Measurements from ENCODE around the gene ARVCF. TPM values are rescaled to one million over a fixed set of nuclear protein-coding genes. Genes with fewer than 3 reads are reported as not detected.
A peak's percentile ranks its signal among the peaks of the same experiment; 100 is the strongest.

The ARVCF gene
- total and polyA plus RNA-seq, 2 of the 8 experiments (the other 6 are each of a cell fraction or from before 2014, with no cell fraction given), result 31.0 to 43.2 TPM

- Histone ChIP-seq H3K27ac (ENCODE audit: low read depth, low read length) (no peak overlapping the region), H2AK5ac (ENCODE audit: low read depth, low read length) (no peak overlapping the region), H3K9me3 (ENCODE audit: insufficient read depth in 2 of 2, low read depth in 1 of 2, low read length in 1 of 2) (no peaks in the 10 kb centered on the region), H2BK12ac (ENCODE audit: low read depth, low read length) (no peak overlapping the region), H2BK5ac (ENCODE audit: low read depth, low read length) (no peak overlapping the region), H3K79me1 (ENCODE audit: low read depth, low read length) (no peaks in the 10 kb centered on the region), H3K56ac (replicated peaks; ENCODE audit: insufficient read length, low read depth, low read length) (no peak overlapping the region), H3K36me3 (ENCODE audit: control insufficient read depth in 2 of 4, insufficient read depth in 4 of 4, low read length in 3 of 4) (no peaks in the 10 kb centered on the region), H3K14ac (ENCODE audit: insufficient read length) (no peak overlapping the region), H3K23me2 (ENCODE audit: low read depth, low read length) (peaks cover 5% of the 10 kb centered on the region), H2AFZ (ENCODE audit: low read length) (no peak overlapping the region), H3K4ac (replicated peaks; ENCODE audit: insufficient read length, low read depth, low read length) (peak overlapping the region; percentile 44), H4K20me1 (replicated peaks in 1 of 2; ENCODE audit: control insufficient read depth in 1 of 2, insufficient read depth in 2 of 2, low read length in 2 of 2) (peaks cover 1 to 5% of the 10 kb centered on the region in 2 experiments), H3K79me2 (ENCODE audit: control insufficient read depth in 1 of 2, insufficient read depth in 2 of 2, low read length in 2 of 2) (no peaks in the 10 kb centered on the region), H3K9ac (replicated peaks in 1 of 4; ENCODE audit: extremely low read depth in 1 of 4, low read depth in 3 of 4, low read length in 3 of 4) (peak overlapping the region in 1 of 4 experiments; percentile 16; a peak in 3 of 7 replicates), H3K27me3 (replicated peaks in 1 of 4; ENCODE audit: control insufficient read depth in 3 of 4, extremely low read depth in 1 of 4, insufficient read depth in 3 of 4, low read length in 3 of 4) (no peaks in the 10 kb centered on the region), H3K18ac (ENCODE audit: extremely low read depth, low read length) (peak overlapping the region; percentile 60), H4K91ac (replicated peaks; ENCODE audit: insufficient read length, low read length) (no peak overlapping the region), H3K4me1 (replicated peaks in 1 of 4; ENCODE audit: control insufficient read depth in 3 of 4, insufficient read depth in 4 of 4, low read length in 3 of 4) (peaks cover 0 to 20% (median 16%) of the 10 kb centered on the region in 4 experiments; a peak in 6 of 7 replicates), H2BK20ac (ENCODE audit: low read length) (no peak overlapping the region), H3K4me3 (ENCODE audit: extremely low read depth in 1 of 4, insufficient read depth in 2 of 4, low read depth in 3 of 4, low read length in 4 of 4) (peak overlapping the region; percentile 38 to 61 (median 52); a peak in 7 of 8 replicates), H2BK15ac (ENCODE audit: low read length) (0 out of 2 replicates have a peak overlapping the region, but pooled peaks have one; percentile 46), H4K8ac (ENCODE audit: extremely low read depth, insufficient read depth, low read length) (no peak overlapping the region; the same call in 1 of the 2 replicates), H2BK120ac (replicated peaks; ENCODE audit: low read depth, low read length) (no peak overlapping the region), H4K5ac (ENCODE audit: insufficient read length, low read depth, low read length) (no peak overlapping the region), H3K4me2 (ENCODE audit: insufficient read depth in 1 of 2, low read depth in 2 of 2, low read length in 2 of 2) (peak overlapping the region; percentile 68 to 74), H3K23ac (ENCODE audit: insufficient read length) (no peak overlapping the region)
- ChIA-PET CTCF (ENCODE audit: partially characterized antibody) (interaction anchor here (0.6 to 1.9 kb wide), 15 partner anchors 7 to 781 kb away, joined by 3 to 7 read pairs (median 4); no protein-coding TSS in a partner anchor), POLR2A (ENCODE audit: partially characterized antibody) (interaction anchor here (0.6 to 1.4 kb wide), 4 partner anchors 10 to 263 kb away, joined by 3 to 6 read pairs (median 4); no protein-coding TSS in a partner anchor)
- DNase-seq (ENCODE audit: low read depth in 1 of 2, low spot score in 2 of 2) (no peak), FAIRE-seq (no peak)
- 74% methylated on average over 16 of the region's 19 CpGs; no CpG with 5 or more reads in 1 of the 2 experiments for WGBS, 2 experiments (ENCODE audit: extremely low coverage in 1 of 2, insufficient coverage in 1 of 2, insufficient read length in 1 of 2, insufficient replicate concordance in 2 of 2, low coverage in 1 of 2, low lambda C conversion rate in 2 of 2, missing lambda C conversion rate in 1 of 2)
- no peak for TF ChIP-seq TAF7 (optimal IDR thresholded peaks at IDR 0.05; ENCODE audit: borderline replicate concordance, low read depth, low read length)
- TF ChIP-seq CBX8 (IDR thresholded peaks at IDR 0.05; ENCODE audit: borderline replicate concordance, low read depth, low read length), result no peak
These were observed 58.3 kb downstream of the ARVCF start for GRCh38 chr22:19958083-19959042.
